GM12874 (cell line): Measurements from ENCODE around the gene TMEM270.

Experiments
- CTCF ChIP-seq: IDR thresholded peaks from 2 replicates; pipeline ENCODE4 v1.5.1; 2011; ENCODE audit warnings: low read depth, mild to moderate bottlenecking, control low read depth, low read length, moderate library complexity; ENCODE audit not compliant: insufficient read depth

TMEM270 gene

GRCh38 chr7:73842067-73842976 lies 18.6 kb upstream of the TMEM270 start, which contains the start of gene METTL27:
Gene METTL27 (minus strand): TSS chr7:73842516. CDS start chr7:73842140, 376 bp downstream.
- no peak for TF ChIP-seq CTCF

- TF ChIP-seq CTCF, result no peak
Observed at GRCh38 chr7:73844131-73844547, 16.8 kb upstream of the TMEM270 start.

- no peak for TF ChIP-seq CTCF
Observed at GRCh38 chr7:73844848-73845460, 16.0 kb upstream of the TMEM270 start.

GRCh38 chr7:73847941-73848723 lies 12.8 kb upstream of the TMEM270 start:
- TF ChIP-seq CTCF, result no peak

DNA sequence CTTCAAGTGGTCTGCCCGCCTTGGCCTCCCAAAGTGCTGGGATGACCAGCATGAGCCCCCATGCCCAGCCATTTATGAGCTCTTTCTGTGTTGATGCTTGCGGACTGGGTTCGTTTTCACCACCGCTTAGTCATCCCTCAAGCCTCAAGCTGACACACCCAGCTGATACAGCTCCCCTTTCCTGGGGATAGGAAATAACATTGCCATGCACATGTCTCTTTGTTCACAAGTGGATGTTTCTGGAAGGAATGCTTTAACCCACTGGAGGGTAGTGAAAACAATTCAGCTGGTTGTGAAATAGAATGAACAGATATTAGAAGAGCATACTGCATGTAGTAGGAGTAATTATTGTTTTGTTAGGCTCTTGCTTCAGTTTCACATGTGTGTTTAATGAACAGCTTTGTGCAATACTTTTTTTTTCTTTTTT lies 10.2 kb upstream of the TMEM270 start:
- TF ChIP-seq CTCF, result no peak

DNA sequence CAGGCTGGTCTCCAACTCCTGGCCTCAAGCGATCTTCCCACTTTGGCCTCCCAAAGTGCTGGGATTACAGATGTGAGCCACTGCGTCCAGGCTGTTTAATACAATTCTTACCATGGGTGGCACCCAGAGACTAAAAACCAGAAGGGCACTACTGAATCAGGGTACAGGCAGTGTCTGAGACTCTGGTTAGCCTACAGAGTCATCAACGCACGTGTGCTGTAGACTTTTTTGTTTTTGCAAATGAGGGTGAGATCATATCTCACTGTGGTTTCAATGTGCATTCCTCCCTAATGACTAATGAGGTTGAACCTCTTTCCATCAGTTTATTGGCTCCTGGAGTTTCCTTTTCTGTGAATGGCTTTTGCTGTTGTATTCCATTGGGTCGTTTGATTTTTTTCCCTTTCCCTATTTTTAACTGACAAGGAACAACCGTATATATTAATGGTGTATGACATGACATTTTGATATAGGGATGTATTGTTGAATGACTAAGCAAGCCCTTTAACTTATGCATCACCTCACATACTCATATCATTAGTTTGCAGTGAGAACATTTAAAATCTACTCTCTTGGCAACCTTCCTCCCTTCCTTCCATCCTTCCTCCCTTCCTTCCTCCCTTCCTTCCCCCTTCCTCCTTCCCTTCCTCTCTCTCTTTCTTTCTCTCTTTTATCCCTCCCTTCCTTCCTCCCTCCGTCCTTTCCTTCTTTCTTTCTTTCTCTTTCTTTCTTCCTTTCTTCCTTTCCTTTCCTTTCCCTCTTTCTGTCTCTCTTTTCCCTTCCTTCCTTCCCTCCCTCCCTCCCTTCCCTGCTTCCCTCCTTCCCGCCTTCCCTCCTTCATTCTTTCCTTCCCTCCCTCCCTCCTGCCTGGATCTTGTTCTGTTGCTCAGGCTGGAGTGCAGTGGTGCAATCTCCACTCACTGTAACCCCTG lies 9.3 kb upstream of the TMEM270 start:
- TF ChIP-seq CTCF, result no peak
